Measurements from ENCODE around the gene ARFGAP1.

The ARFGAP1 gene

DNA sequence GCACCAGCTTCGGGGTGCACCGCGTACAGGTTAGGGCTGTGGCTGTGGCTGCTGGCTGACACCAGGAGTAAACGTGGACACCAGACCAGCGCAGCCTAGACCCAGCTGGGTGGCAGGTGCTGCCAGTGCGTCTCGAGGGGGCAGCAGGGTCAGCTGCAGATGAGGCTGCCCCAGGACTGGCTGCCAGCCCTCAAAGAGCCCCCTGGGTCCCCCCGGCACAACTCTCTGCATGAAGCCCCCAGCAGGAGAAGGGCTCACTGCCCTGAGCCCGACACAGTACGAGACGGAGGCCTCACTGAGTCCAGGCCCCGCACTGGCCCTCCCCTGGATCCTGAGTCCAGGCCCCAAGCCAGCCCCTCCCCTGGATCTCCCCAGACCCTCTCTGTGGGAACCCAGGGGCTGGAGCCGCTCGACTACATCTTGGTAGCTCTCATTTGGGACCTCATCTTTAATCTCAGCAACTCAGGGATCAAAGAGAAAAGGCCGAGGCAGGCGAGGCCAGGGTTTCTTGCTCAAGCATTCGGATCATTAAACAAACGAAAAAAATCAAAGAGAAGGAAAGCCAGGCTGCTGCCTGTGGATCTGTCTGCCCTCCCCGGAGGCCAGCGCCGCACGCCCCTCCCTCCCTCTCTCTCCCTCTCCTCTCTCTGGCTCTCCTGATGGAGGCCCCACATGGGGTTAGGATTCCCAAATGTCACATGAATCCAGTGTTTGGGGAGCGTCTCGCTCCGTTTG, 11.4 kb upstream of the ARFGAP1 start:
- no peak for DNase-seq

DNA sequence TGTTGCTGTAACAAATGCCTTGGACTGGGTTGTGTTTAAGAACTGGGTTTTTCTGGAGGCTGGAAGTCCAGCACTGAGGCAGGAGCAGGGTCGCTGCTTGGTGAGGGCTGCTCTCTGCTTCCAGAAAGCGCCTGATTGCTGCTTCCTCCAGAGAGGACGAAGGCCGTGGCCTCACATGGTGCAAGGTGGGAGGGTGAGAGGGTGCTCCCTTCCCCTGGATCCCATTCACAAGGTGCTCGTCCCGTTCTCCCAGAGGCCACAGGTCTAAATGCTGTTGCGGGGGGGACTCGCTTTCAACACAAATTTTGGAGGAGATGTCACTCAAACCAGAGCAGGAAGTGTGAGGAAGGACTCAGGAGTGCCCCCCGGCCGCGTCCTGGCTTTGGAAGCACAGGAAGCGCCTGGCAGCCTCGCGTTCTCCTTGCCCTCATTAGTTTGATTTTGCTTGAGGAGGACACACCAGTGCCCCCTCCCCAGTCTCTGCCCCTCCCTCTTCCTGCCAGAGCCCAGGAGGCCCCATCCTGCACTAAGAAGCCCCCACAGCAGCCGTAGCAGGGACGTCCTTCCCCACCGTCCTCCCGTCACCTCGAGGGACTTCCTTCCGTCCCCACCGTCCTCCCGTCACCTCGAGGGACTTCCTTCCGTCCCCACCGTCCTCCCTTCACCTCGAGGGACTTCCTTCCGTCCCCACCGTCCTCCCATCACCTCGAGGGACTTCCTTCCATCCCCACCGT, 10.7 kb upstream of the ARFGAP1 start:
- no peak for DNase-seq

GRCh38 chr20:63262836-63263235, 9.8 kb upstream of the ARFGAP1 start:
- no peak for DNase-seq

DNA sequence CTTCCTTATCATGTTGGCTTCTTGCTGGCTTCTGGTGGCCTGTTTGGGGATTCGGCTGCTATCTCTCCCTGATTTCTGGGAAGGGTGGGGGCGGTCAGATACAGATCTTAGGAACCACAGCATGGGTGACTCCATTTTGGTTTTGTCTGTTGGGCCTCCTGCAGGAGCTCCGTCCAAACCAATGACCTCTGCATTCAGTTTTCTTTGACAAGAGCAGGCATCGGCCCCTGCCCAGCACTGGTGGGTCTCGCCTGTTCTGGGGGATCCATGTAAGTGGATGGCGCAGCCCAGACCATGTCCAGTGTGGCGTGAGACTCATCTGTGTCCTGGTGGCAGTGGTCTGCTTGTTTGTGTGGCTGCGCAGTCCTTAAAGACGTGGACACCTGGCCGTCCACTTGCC, 8.6 kb upstream of the ARFGAP1 start:
- DNase-seq = no peak

DNA sequence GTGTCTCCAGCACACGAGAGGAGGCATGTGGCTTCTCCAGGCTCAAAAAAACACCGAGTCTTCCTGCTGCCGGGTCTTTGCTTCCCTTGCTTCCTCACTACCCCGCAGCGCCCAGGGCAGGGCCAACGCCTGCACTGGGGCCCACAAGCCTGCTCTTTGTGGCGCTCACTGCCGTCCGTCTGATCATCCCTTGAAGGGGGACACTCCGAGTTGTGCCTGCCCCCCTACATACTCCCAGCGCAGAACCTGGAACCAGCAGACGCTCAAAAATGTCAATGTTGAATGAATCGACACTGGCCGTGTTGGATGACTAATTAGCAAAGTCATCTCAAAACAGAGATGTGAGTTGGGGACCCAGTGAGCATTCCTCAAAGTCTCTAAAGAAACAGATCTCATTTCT, 8.1 kb upstream of the ARFGAP1 start:
- DNase-seq = no peak

- no peak for DNase-seq
Observed at GRCh38 chr20:63265891-63266515, 6.6 kb upstream of the ARFGAP1 start.

GRCh38 chr20:63267691-63268090, 4.9 kb upstream of the ARFGAP1 start:
- no peak for DNase-seq

DNA sequence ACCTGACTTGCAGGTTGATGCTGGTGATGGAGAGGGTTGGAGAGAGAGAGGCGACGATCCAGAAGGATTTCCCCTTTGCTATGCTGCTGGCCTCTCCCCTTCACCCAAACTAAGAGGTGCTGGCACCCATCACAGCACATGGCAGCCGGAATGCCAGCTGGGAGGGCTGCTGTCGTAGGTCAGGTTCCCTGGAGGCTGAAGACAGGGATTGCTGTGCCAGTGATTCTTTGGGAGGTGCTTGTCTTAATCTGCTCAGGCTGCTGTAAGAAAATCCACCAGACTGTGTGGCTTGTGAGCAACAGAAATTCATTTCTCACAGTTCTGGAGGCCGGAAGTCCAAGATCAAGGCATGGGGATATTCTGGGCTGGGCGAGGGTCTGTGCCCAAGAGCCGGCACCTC, 4.4 kb upstream of the ARFGAP1 start:
- no peak for DNase-seq

DNA sequence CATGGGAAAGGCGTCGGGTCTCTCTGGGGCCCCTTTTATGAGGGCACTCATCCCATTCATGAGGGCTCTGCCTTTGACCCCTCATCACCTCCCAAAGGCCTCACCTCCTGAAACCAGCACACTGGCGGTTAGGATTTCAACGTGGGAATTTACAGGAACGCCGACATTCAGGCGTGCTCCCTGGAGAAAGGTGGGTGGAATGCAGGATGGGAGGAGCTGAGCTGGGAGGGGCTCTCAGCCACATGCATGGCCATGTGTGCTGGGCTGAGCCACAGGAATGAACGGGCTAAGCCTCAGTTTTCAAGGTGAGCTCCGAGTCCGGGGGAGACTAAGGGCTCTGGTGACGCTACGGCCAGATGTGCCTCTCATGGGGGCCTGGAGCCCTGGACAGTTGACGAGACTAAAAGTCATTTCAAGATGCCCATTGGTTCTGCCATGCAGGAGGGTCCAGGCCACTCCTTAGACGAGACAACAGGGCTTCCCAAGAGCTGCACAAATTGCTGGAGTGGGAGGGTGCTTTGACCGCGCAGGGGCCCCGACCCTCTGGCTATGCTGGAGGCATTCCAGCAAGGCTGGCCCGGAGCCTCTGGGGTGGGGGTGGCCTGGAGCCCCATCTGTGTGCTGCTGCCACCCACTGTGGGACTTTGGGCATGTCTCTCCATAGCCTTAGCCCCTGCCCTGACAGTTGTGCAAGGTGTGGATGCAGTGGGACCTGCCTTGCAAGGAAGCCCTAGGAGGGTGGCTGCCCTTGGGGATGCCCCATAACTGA, 3.8 kb upstream of the ARFGAP1 start:
- no peak for DNase-seq

DNA sequence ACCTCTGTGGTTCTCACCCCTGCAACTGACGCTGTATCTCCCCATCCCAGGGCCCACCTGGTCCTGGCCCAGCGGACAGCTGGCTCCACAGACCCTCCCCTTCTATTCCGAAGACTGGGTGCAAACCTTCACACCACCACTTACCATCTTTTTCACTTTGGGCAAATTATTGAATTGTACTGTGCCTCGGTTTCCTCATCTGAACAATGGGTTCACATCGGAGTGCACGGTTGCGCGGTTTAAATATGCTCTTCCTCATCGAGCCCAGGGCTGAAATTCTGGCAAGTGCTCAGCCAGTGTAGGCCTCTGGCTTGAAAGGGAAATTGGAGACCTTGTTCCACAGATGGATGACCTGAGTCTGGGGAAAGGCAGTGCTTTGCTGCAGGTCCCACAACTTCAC, 2.9 kb upstream of the ARFGAP1 start:
- DNase-seq = no peak

GRCh38 chr20:63270606-63271325, 1.8 kb upstream of the ARFGAP1 start:
- DNase-seq = no peak

GRCh38 chr20:63273059-63273579, 506 bp downstream of the ARFGAP1 start:
- no peak for DNase-seq

- DNase-seq = no peak
Observed at GRCh38 chr20:63273635-63274380, 1.2 kb downstream of the ARFGAP1 start.

- DNase-seq = no peak
Observed at GRCh38 chr20:63274381-63275228, 2.0 kb downstream of the ARFGAP1 start.

GRCh38 chr20:63275825-63276224, 3.2 kb downstream of the ARFGAP1 start:
- no peak for DNase-seq

DNA sequence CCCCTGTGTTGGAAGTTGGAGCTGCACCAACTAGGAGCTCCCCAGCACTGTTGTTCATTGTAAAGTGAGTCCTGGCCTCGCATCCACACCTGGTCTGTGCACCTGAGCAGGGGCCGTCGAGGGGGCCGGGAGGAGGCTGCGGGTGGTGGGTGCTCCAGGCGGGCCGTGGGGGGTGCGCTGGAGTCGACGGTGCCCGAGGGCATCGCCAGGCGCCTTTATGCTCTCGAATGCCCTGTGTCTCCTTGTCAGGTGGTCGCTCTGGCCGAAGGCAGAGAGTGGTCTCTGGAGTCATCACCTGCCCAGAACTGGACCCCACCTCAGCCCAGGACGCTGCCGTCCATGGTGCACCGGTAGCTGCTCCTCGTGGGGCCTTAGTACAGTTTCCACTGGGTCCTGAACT, 4.3 kb downstream of the ARFGAP1 start:
- DNase-seq = no peak

- no peak for DNase-seq
Observed at GRCh38 chr20:63277466-63278272, 5.1 kb downstream of the ARFGAP1 start.

- DNase-seq = no peak
Observed at GRCh38 chr20:63278661-63279060, 6.0 kb downstream of the ARFGAP1 start.

DNA sequence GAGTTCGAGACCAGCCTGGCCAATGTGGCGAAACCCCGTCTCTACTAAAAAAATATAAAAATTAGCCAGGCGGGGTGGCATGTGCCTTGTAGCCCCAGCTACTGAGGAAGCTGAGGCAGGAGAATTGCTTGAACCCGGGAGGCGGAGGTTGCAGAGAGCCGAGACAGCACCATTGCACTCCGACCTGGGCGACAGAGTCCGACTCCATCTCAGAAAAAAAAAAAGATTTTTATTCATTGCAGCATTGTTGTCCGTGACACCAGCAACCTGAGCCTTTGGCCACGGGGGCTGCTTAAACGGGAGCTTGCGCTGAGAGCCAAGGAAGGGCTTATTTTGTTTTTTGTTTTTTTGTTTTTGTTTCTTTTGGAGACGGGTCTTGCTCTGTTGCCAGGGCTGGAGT, 7.3 kb downstream of the ARFGAP1 start:
- DNase-seq = no peak

DNA sequence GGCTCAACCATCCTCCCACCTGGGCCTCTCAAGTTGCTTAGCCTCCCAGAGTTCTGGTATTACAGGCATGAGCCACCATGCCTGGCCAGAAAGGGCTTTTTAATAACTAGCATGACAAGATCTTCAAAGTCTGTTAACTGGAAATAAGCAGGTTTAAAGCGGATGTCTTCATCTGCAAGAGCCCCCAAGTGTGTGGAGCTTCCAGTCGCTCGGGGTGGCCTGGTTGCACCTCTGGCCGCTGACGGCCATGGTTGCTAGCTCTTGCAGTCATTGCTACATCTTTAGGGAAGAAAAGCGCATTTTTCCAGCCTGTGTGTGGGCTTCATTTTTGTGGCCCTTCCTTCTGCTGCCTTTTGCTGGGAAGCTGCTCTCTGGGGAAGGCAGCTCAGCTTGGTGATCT, 7.8 kb downstream of the ARFGAP1 start:
- no peak for DNase-seq
